HCT116 (cell line): ENCODE results near the gene SLC35F1.

Experiments used
- EZH2 ChIP-seq: fragments of 200-600 bp; sonication (generic); IDR thresholded peaks from 2 replicates; pipeline ENCODE4 v1.6.1; 2017; ENCODE audit warnings: antibody characterized with exemption, mixed run types
- JUND ChIP-seq: IDR thresholded peaks from 2 replicates; pipeline ENCODE4 v1.6.1; 2012
- POLR2A ChIP-seq: IDR thresholded peaks from 2 replicates; pipeline ENCODE4 v1.7.0; 2011; ENCODE audit warnings: borderline replicate concordance; ENCODE audit not compliant: insufficient read depth, insufficient read length; ENCODE audit errors: extremely low read depth
- POLR2AphosphoS5 ChIP-seq: IDR thresholded peaks from 2 replicates; pipeline ENCODE4 v1.6.1; 2011; ENCODE audit warnings: mild to moderate bottlenecking, low read depth, low read length, moderate library complexity
- RAD21 ChIP-seq: IDR thresholded peaks from 2 replicates; pipeline ENCODE4 v1.6.1; 2012; ENCODE audit warnings: low read depth, mild to moderate bottlenecking
- SIN3A ChIP-seq: IDR thresholded peaks from 2 replicates; pipeline ENCODE4 v1.6.1; 2012; ENCODE audit warnings: low read depth
- TCF7L2 ChIP-seq: IDR thresholded peaks from 2 replicates; pipeline ENCODE4 v1.7.0; 2011; ENCODE audit warnings: borderline replicate concordance, inconsistent platforms; ENCODE audit not compliant: insufficient read depth, insufficient read length; ENCODE audit errors: extremely low read depth
- YY1 ChIP-seq: IDR thresholded peaks from 2 replicates; pipeline ENCODE4 v1.6.1; 2011; ENCODE audit warnings: low read length, low read depth, moderate library complexity, mild to moderate bottlenecking; ENCODE audit not compliant: insufficient replicate concordance; ENCODE audit errors: extremely low read depth
- ZNF274 ChIP-seq: fragments of 200-500 bp; sonication (Bioruptor generic); IDR thresholded peaks from 2 replicates; pipeline ENCODE4 v1.6.1; 2014; ENCODE audit warnings: mild to moderate bottlenecking, low read depth, low read length, inconsistent platforms
- TF ChIP-seq, protein P1 (sequence below), 3 experiments: fragments of 200-600 bp in 1 of 3; sonication (generic) in 1 of 3; IDR thresholded peaks in 2 of 3; conservative IDR thresholded peaks in 1 of 3; 2 replicates each; pipeline ENCODE4 v1.5.1; 2012 to 2017; ENCODE audit warnings: low read depth in 2 of 3, low read length in 2 of 3, antibody characterized with exemption in 1 of 3, borderline replicate concordance in 1 of 3, control low read depth in 1 of 3, mild to moderate bottlenecking in 1 of 3, mixed read lengths in 1 of 3, mixed run types in 1 of 3, moderate library complexity in 1 of 3; ENCODE audit not compliant: insufficient read depth in 1 of 3
- TF ChIP-seq, protein P2 (sequence below): IDR thresholded peaks from 2 replicates; pipeline ENCODE4 v1.6.1; 2012
- TF ChIP-seq, protein P3 (sequence below): IDR thresholded peaks from 2 replicates; pipeline ENCODE4 v1.6.1; 2011; ENCODE audit warnings: mild to moderate bottlenecking, low read length, moderate library complexity; ENCODE audit not compliant: insufficient replicate concordance; ENCODE audit errors: extremely low read depth
- TF ChIP-seq, protein P4 (sequence below): IDR thresholded peaks from 2 replicates; pipeline ENCODE4 v1.6.1; 2012; ENCODE audit warnings: low read depth
- TF ChIP-seq, protein P5 (sequence below): IDR thresholded peaks from 2 replicates; pipeline ENCODE4 v1.6.1; 2012

DNA sequence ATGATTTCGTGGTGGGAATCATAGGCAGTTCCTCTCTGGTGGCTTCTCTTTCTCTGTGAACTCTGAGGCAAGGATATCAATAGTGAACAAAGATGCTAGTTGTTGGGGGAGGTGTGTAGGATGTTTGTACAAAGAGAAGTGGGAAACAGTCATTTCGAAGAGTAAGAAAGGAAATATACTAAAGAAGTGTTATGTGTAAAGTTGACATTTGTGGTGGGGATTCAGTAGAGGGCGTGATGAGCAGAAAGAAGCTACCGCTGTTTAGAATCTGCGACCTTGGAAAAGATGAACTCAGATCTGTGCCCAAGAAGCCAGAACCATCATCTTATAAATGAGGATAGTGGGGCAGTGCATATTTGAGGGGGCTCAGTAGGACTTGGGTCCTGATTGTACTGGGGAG, 11.4 kb downstream of the SLC35F1 start:
- no peak for TF ChIP-seq EZH2
- no peak for TF ChIP-seq ZNF274
- TF ChIP-seq, protein P1, sequence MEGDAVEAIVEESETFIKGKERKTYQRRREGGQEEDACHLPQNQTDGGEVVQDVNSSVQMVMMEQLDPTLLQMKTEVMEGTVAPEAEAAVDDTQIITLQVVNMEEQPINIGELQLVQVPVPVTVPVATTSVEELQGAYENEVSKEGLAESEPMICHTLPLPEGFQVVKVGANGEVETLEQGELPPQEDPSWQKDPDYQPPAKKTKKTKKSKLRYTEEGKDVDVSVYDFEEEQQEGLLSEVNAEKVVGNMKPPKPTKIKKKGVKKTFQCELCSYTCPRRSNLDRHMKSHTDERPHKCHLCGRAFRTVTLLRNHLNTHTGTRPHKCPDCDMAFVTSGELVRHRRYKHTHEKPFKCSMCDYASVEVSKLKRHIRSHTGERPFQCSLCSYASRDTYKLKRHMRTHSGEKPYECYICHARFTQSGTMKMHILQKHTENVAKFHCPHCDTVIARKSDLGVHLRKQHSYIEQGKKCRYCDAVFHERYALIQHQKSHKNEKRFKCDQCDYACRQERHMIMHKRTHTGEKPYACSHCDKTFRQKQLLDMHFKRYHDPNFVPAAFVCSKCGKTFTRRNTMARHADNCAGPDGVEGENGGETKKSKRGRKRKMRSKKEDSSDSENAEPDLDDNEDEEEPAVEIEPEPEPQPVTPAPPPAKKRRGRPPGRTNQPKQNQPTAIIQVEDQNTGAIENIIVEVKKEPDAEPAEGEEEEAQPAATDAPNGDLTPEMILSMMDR (IDR thresholded peaks at IDR 0.05 in 2 of 3, conservative IDR thresholded peaks at IDR 0.05 in 1 of 3; ENCODE audit: borderline replicate concordance in 1 of 3, insufficient read depth in 1 of 3, low read depth in 2 of 3, low read length in 2 of 3), result peak in 2 of 3 experiments; percentile 12 to 27; a peak in 2 of 6 replicates
- no peak for TF ChIP-seq POLR2A
- TF ChIP-seq POLR2AphosphoS5, result no peak
- TF ChIP-seq RAD21, result no peak
- TF ChIP-seq, protein P2, sequence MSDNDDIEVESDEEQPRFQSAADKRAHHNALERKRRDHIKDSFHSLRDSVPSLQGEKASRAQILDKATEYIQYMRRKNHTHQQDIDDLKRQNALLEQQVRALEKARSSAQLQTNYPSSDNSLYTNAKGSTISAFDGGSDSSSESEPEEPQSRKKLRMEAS, result no peak
- no peak for TF ChIP-seq JUND
- TF ChIP-seq, protein P3, sequence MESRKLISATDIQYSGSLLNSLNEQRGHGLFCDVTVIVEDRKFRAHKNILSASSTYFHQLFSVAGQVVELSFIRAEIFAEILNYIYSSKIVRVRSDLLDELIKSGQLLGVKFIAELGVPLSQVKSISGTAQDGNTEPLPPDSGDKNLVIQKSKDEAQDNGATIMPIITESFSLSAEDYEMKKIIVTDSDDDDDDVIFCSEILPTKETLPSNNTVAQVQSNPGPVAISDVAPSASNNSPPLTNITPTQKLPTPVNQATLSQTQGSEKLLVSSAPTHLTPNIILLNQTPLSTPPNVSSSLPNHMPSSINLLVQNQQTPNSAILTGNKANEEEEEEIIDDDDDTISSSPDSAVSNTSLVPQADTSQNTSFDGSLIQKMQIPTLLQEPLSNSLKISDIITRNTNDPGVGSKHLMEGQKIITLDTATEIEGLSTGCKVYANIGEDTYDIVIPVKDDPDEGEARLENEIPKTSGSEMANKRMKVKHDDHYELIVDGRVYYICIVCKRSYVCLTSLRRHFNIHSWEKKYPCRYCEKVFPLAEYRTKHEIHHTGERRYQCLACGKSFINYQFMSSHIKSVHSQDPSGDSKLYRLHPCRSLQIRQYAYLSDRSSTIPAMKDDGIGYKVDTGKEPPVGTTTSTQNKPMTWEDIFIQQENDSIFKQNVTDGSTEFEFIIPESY, result no peak
- TF ChIP-seq, protein P4, sequence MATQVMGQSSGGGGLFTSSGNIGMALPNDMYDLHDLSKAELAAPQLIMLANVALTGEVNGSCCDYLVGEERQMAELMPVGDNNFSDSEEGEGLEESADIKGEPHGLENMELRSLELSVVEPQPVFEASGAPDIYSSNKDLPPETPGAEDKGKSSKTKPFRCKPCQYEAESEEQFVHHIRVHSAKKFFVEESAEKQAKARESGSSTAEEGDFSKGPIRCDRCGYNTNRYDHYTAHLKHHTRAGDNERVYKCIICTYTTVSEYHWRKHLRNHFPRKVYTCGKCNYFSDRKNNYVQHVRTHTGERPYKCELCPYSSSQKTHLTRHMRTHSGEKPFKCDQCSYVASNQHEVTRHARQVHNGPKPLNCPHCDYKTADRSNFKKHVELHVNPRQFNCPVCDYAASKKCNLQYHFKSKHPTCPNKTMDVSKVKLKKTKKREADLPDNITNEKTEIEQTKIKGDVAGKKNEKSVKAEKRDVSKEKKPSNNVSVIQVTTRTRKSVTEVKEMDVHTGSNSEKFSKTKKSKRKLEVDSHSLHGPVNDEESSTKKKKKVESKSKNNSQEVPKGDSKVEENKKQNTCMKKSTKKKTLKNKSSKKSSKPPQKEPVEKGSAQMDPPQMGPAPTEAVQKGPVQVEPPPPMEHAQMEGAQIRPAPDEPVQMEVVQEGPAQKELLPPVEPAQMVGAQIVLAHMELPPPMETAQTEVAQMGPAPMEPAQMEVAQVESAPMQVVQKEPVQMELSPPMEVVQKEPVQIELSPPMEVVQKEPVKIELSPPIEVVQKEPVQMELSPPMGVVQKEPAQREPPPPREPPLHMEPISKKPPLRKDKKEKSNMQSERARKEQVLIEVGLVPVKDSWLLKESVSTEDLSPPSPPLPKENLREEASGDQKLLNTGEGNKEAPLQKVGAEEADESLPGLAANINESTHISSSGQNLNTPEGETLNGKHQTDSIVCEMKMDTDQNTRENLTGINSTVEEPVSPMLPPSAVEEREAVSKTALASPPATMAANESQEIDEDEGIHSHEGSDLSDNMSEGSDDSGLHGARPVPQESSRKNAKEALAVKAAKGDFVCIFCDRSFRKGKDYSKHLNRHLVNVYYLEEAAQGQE, result no peak
- TF ChIP-seq SIN3A, result no peak
- TF ChIP-seq, protein P5, sequence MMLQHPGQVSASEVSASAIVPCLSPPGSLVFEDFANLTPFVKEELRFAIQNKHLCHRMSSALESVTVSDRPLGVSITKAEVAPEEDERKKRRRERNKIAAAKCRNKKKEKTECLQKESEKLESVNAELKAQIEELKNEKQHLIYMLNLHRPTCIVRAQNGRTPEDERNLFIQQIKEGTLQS, result no peak
- TF ChIP-seq TCF7L2, result no peak
- no peak for TF ChIP-seq YY1
